ENCODE results near the gene STATH. TPM values are rescaled to one million over a fixed set of nuclear protein-coding genes. Genes with fewer than 3 reads are reported as not detected.

The STATH gene
- total RNA-seq, 1 experiment from 2014 or later: not detected

- no peaks in the 10 kb centered on the region for H3K27me3 ChIP-seq (ENCODE audit: control insufficient read depth, insufficient read depth, low read length)
- H3K36me3 ChIP-seq (ENCODE audit: control insufficient read depth, insufficient read depth, low read length): no peaks in the 10 kb centered on the region
- H3K4me1 ChIP-seq (ENCODE audit: control insufficient read depth, insufficient read depth, low read length): no peaks in the 10 kb centered on the region
- no peak for DNase-seq (ENCODE audit: low read depth, low spot score)
- intact Hi-C loops (cut with micrococcal nuclease; ENCODE audit: unreplicated experiment): no loop called here
- in situ Hi-C loops (cut with HindIII; ENCODE audit: low pct_unique_long_range_greater_than_20kb, low sequenced_read_pairs): no loop called here
- BruUV-seq (replicated peaks): no TSS peak
- no peak overlapping the region for H3K4me3 ChIP-seq (ENCODE audit: low read depth in 2 of 2, low read length in 2 of 2)
- no peak for ATAC-seq
- ChIA-PET POLR2A (no interaction called here), CTCF (no interaction called here)
- TF ChIP-seq REST (IDR thresholded peaks at IDR 0.05; ENCODE audit: insufficient read depth in 1 of 2, low read depth in 2 of 2, low read length in 1 of 2) (no peak), TCF7L2 (IDR thresholded peaks at IDR 0.05; ENCODE audit: low read depth, low read length) (no peak), SIN3A (IDR thresholded peaks at IDR 0.05; ENCODE audit: borderline replicate concordance, insufficient read depth, low read depth, low read length) (no peak), POLR2AphosphoS5 (IDR thresholded peaks at IDR 0.05; ENCODE audit: low read depth, low read length) (no peak), CTCF (IDR thresholded peaks at IDR 0.05) (no peak)
- no peak overlapping the region for H3K27ac ChIP-seq (ENCODE audit: low read length)
- no peaks in the 10 kb centered on the region for H3K9me3 ChIP-seq (ENCODE audit: control insufficient read depth, insufficient read depth, low read depth, low read length)
These were observed 4.8 kb upstream of the STATH start for GRCh38 chr4:69991016-69991415.

GRCh38 chr4:69994782-69995181 is 984 bp upstream of the STATH start:
- intact Hi-C loops (cut with micrococcal nuclease; ENCODE audit: unreplicated experiment): no loop called here
- no peaks in the 10 kb centered on the region for H3K4me1 ChIP-seq (ENCODE audit: control insufficient read depth, insufficient read depth, low read length)
- TF ChIP-seq TCF7L2 (IDR thresholded peaks at IDR 0.05; ENCODE audit: low read depth, low read length) (no peak), REST (IDR thresholded peaks at IDR 0.05; ENCODE audit: insufficient read depth in 1 of 2, low read depth in 2 of 2, low read length in 1 of 2) (no peak), SIN3A (IDR thresholded peaks at IDR 0.05; ENCODE audit: borderline replicate concordance, insufficient read depth, low read depth, low read length) (no peak), POLR2AphosphoS5 (IDR thresholded peaks at IDR 0.05; ENCODE audit: low read depth, low read length) (no peak), CTCF (IDR thresholded peaks at IDR 0.05) (no peak)
- POLR2A ChIA-PET: no interaction called here
- CTCF ChIA-PET: no interaction called here
- DNase-seq (ENCODE audit: low read depth, low spot score): no peak
- H3K36me3 ChIP-seq (ENCODE audit: control insufficient read depth, insufficient read depth, low read length): no peaks in the 10 kb centered on the region
- no peak overlapping the region for H3K4me3 ChIP-seq (ENCODE audit: low read depth in 2 of 2, low read length in 2 of 2)
- no peak overlapping the region for H3K27ac ChIP-seq (ENCODE audit: low read length)
- no TSS peak for BruUV-seq (replicated peaks)
- in situ Hi-C loops (cut with HindIII; ENCODE audit: low pct_unique_long_range_greater_than_20kb, low sequenced_read_pairs): no loop called here
- no peaks in the 10 kb centered on the region for H3K27me3 ChIP-seq (ENCODE audit: control insufficient read depth, insufficient read depth, low read length)
- ATAC-seq: no peak
- H3K9me3 ChIP-seq (ENCODE audit: control insufficient read depth, insufficient read depth, low read depth, low read length): no peaks in the 10 kb centered on the region

Measured in Panc1 (cell line).